Calu3 (cell line): ENCODE data around the gene MSANTD2. TPM values are rescaled to one million over a fixed set of nuclear protein-coding genes. Genes with fewer than 3 reads are reported as not detected.

Experiments
- BruUV-seq: library from RNA; stranded (reverse); fragments of 400-500 nt; replicated peaks from 2 replicates; lab custom pipeline; 2021; lab: Mats Ljungman, UMichigan
- CTCF ChIA-PET: fragments of 300-600 bp; sonication (Branson Sonifier 250); formaldehyde crosslinking; loops from one replicate; lab custom pipeline; 2022; ENCODE audit warnings: antibody characterized with exemption; lab: Charles Lee
- DNase-seq: peaks from one replicate; pipeline ENCODE4 v3.0.0; 2022
- H3K27ac Mint-ChIP-seq: one replicate; pipeline ENCODE4 v1.8.0; 2022; ENCODE audit warnings: mixed read lengths; ENCODE audit not compliant: unreplicated experiment
- H3K27me3 Mint-ChIP-seq: one replicate; pipeline ENCODE4 v1.8.0; 2022; ENCODE audit warnings: mixed read lengths; ENCODE audit not compliant: unreplicated experiment
- H3K36me3 Mint-ChIP-seq: one replicate; pipeline ENCODE4 v1.8.0; 2022; ENCODE audit warnings: mild to moderate bottlenecking, moderate library complexity, mixed read lengths; ENCODE audit not compliant: insufficient read depth, unreplicated experiment
- H3K4me1 Mint-ChIP-seq: one replicate; pipeline ENCODE4 v1.8.0; 2022; ENCODE audit warnings: mild to moderate bottlenecking, low read depth, mixed read lengths; ENCODE audit not compliant: unreplicated experiment
- H3K4me3 Mint-ChIP-seq: one replicate; pipeline ENCODE4 v1.8.0; 2022; ENCODE audit warnings: mild to moderate bottlenecking, low read depth, moderate library complexity, mixed read lengths; ENCODE audit not compliant: unreplicated experiment
- H3K9me3 Mint-ChIP-seq: one replicate; pipeline ENCODE4 v1.8.0; 2022; ENCODE audit warnings: low read depth, mixed read lengths; ENCODE audit not compliant: unreplicated experiment
- CTCF ChIP-seq: fragments of 200-600 bp; IDR thresholded peaks from one replicate; pipeline ENCODE4 v1.8.0; 2022; ENCODE audit warnings: antibody characterized with exemption; ENCODE audit not compliant: unreplicated experiment
- intact Hi-C: fragments of 100-400 bp; cut with micrococcal nuclease; formaldehyde crosslinking; loops from one replicate; pipeline ENCODE4 v1.10.0; 2022; ENCODE audit not compliant: unreplicated experiment
- total RNA-seq: library from RNA; stranded (reverse); gene quantifications from 2 replicates; pipeline ENCODE4 v1.2.3, GENCODE V29; 2022

The MSANTD2 gene
- total RNA-seq, 1 experiment from 2014 or later = 13.0 TPM

GRCh38 chr11:124821995-124822730, 22.0 kb upstream of the MSANTD2 start:
- no TSS peak for BruUV-seq
- H3K4me1 Mint-ChIP-seq = peaks cover 9% of the 10 kb centered on the region
- no peak for DNase-seq
- H3K27ac Mint-ChIP-seq = no peak overlapping the region
- TF ChIP-seq CTCF = no peak
- CTCF ChIA-PET = no interaction called here
- peaks cover 51% of the 10 kb centered on the region for H3K27me3 Mint-ChIP-seq
- intact Hi-C loops = no loop called here
- no peaks in the 10 kb centered on the region for H3K9me3 Mint-ChIP-seq
- H3K36me3 Mint-ChIP-seq = no peaks in the 10 kb centered on the region
- H3K4me3 Mint-ChIP-seq = no peak overlapping the region

DNA sequence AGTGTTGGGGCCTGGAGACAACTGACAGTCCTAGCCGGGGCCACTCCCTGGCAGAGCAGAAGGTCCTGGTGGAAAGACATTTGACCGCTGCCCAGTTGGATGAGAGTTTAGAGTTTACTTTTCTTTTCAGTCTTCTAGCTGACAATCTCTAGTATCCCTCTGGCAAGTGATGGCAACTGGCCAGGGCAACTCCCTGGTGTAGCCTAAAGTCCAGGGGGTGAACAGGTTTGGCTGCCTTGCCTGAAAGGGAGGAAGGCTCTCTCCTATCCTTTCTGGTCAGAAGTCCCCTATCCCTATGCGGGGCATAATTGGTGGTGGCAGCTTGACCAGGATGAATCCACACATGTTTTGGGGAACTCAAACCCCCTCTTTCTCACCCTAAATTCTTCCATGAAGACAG, 16.8 kb upstream of the MSANTD2 start:
- peaks cover 53% of the 10 kb centered on the region for H3K27me3 Mint-ChIP-seq
- intact Hi-C loops = no loop called here
- H3K4me3 Mint-ChIP-seq = no peak overlapping the region

GRCh38 chr11:124814739-124815138, 14.5 kb upstream of the MSANTD2 start:
- BruUV-seq = no TSS peak
- Mint-ChIP-seq H3K4me1 (no peaks in the 10 kb centered on the region), H3K4me3 (no peak overlapping the region), H3K36me3 (no peaks in the 10 kb centered on the region), H3K27me3 (peaks cover 59% of the 10 kb centered on the region), H3K27ac (no peak overlapping the region), H3K9me3 (no peaks in the 10 kb centered on the region)
- no peak for TF ChIP-seq CTCF
- DNase-seq = no peak
- intact Hi-C loops = no loop called here
- CTCF ChIA-PET = interaction anchor here (1.1 kb wide), 1 partner anchor 21 kb away, joined by 3 read pairs; no protein-coding TSS in a partner anchor

More for the DNA sequence above, 16.8 kb upstream of the MSANTD2 start:
- Mint-ChIP-seq H3K27ac (no peak overlapping the region), H3K9me3 (no peaks in the 10 kb centered on the region), H3K4me1 (no peaks in the 10 kb centered on the region), H3K36me3 (no peaks in the 10 kb centered on the region)
- TF ChIP-seq CTCF = no peak
- BruUV-seq = no TSS peak
- DNase-seq = no peak
- CTCF ChIA-PET = no interaction called here

DNA sequence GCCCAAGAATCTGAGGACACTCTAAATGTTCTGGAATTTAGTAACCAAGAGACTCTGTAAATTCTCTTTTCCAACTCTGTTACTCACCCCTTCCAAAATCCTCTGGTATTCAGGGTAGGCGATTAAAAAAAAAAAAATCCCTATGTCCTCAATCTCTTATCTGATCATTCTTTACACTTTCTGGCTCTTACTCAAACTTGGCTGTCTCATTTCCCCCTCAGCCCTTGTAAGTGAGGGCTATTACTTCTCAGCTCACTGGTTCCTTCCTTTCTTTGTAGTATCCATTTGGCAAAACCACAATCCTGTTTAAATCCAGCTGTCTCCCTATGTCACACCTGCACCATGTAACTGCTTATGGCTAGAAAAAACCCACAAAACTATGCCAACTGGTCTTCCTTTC, 12.7 kb upstream of the MSANTD2 start:
- peaks cover 48% of the 10 kb centered on the region for H3K27me3 Mint-ChIP-seq
- no TSS peak for BruUV-seq
- no peak overlapping the region for H3K27ac Mint-ChIP-seq
- no peak for TF ChIP-seq CTCF
- H3K4me1 Mint-ChIP-seq = no peaks in the 10 kb centered on the region
- DNase-seq = no peak
- no peaks in the 10 kb centered on the region for H3K9me3 Mint-ChIP-seq
- intact Hi-C loops = no loop called here
- no peak overlapping the region for H3K4me3 Mint-ChIP-seq
- CTCF ChIA-PET = no interaction called here
- H3K36me3 Mint-ChIP-seq = no peaks in the 10 kb centered on the region
